Activated T-cell treated with anti-CD3 and anti-CD28 coated beads for 1 hour (primary cell): ENCODE data around the gene ASAP2.

ENCODE experiments used
- DNase-seq: peaks from one replicate; pipeline ENCODE4 v3.0.0-alpha.2; 2020; ENCODE audit warnings: low read depth

The ASAP2 gene

GRCh38 chr2:9297807-9298206 is 91.2 kb downstream of the ASAP2 start:
- DNase-seq, result no peak

GRCh38 chr2:9298583-9298982 is 92.0 kb downstream of the ASAP2 start:
- DNase-seq, result no peak

GRCh38 chr2:9299161-9300100 is 92.8 kb downstream of the ASAP2 start:
- DNase-seq, result no peak

GRCh38 chr2:9300214-9300613 is 93.6 kb downstream of the ASAP2 start:
- no peak for DNase-seq

GRCh38 chr2:9300829-9301453 is 94.3 kb downstream of the ASAP2 start:
- DNase-seq, result no peak

- DNase-seq, result no peak
Observed at GRCh38 chr2:9302755-9303154, 96.1 kb downstream of the ASAP2 start.

DNA sequence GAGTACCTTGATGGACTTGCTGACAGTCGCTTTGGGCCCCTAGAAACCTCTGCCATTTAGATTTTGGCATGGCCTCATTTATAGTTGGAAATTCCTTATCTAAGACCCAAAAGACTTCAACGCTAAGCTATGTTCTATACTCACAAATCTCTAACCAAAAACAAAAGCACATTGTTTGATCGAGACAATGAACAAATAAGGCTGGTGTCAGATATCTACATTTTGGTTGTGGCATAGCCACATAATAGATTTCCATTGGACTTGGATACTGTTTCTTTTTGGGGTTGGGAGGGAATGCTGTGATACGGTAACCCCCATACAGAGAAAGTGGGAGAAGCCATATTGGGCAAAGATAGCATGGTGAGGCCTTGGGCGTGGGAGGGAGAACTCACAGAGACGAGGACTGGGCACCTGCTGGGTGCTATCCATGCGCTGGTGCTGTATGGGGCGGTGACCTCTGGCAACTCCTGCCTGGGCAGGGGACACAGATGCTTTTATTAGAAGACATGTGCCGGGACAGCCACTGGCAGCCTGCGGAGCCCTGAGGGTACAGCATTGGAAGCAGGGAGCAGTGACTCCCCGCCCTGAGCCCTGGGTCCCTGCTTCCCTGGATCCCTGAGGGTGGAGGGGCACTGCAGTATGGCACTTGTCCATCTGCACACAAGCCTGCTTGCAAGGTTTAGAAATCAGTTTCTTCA is 97.1 kb downstream of the ASAP2 start:
- no peak for DNase-seq

DNA sequence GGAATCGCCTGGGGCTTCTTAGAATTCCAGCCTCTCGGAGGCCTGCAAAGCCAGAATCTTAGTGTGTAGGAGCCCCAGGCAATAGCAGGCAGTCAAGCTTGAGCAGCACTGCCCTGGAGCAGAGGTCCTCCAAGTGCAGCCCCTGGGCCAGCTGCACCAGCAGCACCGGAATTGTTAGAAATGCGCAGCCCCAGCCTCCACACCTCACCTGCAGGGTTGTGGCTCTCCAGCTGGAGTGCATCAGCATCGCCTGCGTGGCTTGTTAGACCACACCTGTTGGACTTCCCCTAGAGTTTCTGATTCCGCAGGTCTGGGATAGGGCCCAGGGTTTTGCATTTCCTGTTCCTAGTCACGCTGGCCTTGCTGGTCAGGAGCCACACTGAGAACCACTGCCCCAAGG is 100.3 kb downstream of the ASAP2 start:
- no peak for DNase-seq

- DNase-seq, result no peak
Observed at GRCh38 chr2:9307535-9307934, 100.9 kb downstream of the ASAP2 start.

DNA sequence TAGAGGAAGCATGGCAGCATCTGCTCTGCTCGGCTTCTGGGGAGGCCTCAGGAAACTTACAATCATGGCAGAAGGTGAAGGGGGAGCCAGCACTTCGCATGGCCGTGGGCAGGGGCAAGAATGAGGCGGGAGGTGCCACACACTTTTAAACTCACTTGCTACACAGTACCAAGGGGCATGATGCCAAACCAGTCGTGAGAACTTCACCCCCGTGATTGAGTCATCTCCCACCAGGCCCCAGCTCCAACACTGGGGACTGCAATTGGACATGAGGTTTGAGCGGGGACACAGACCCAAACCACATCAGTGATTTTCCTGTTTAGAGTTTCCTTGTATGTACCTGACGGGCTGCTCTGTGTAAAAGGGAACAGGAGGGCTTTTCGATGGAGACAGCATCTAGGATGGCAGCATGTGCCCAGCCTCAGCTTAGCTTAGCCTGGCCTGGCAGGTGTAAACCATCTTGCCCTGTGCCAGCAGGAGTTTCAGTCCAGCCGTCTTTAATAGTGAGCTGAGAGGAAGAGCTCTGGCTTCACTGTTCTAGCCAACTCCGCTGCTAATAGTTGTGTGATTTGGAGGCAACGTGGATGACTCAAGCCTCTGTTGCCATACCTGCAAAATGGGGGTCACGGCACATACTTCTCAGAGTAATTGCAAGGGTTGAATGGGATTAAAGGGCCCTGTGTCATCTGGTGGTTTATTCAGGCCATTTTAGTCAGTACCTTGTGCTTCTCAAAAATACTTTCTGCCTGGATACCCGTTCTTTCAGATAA is 101.8 kb downstream of the ASAP2 start:
- no peak for DNase-seq

DNA sequence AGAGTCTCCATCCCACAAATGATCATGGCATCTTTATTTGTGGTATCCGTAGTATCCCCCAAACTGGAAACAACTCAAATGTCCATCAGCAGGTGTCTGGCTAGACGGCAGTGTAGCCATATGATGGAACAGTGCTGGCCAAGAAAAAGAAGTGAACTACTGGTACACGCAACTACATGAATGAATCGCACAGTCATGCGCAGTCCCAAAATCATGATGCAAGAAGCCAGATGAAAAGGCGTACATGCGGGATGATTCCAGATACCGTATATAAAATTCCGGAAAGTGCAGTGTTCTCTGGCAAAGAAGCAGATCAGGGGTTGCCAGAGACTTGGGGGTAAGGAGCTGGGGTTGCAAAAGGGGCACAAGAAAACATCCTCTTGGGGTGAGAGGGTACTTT is 102.5 kb downstream of the ASAP2 start:
- DNase-seq, result no peak

GRCh38 chr2:9310377-9310776 is 103.8 kb downstream of the ASAP2 start:
- no peak for DNase-seq

GRCh38 chr2:9310798-9311197 is 104.2 kb downstream of the ASAP2 start:
- DNase-seq, result no peak

GRCh38 chr2:9311488-9311887 is 104.9 kb downstream of the ASAP2 start:
- no peak for DNase-seq

GRCh38 chr2:9312591-9312990 is 106.0 kb downstream of the ASAP2 start:
- DNase-seq, result no peak

GRCh38 chr2:9313443-9313842 is 106.8 kb downstream of the ASAP2 start:
- no peak for DNase-seq

DNA sequence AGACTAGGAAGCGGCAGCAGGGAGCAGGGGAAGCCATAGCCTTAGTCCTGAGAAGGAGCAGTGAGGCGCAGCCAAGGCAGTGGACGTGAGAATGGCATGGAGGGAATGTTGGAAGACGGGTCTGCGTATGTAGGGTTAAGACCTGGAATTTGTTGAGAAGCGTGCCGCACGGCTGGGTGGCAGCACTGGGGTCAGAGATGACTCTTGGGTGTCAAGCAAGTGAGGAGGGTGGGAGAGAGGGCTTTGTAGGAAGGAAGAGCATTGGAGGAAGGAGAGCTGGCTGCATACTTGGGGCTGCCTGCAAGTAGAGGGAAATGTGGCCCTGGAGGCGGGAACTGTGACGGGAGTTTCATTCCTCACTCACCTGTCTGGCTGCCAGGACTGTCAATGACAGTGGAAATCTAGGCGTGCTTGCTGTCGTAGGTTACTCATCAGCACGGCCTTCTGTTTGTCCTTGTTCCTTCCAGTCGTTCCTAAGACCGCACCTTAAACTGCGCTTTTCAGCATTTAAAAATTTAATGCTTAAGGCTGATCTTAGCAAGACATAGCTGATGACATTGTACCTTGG is 108.8 kb downstream of the ASAP2 start:
- no peak for DNase-seq

GRCh38 chr2:9317559-9317958 is 110.9 kb downstream of the ASAP2 start:
- DNase-seq, result no peak

- DNase-seq, result no peak
Observed at GRCh38 chr2:9318461-9319337, 112.1 kb downstream of the ASAP2 start.

DNA sequence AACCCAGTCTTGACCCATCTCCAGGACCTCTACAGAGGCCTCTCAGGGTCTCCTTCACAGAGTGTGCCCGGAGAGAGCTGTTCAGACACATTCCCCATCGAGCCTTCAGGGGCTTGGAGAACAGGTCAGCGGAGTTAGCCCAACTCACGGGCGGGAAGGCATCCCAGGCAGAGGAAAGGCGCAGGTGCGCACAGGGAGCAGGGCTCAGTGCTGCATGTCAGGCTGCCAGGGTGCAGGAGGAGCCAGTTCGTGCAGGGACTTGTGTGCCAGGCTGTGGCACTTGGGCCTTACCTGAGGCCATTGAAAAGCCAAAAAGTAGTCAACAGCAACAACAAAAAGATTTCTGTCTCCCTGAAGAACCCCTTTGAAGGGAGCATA is 112.7 kb downstream of the ASAP2 start:
- no peak for DNase-seq

GRCh38 chr2:9322576-9322975 is 116.0 kb downstream of the ASAP2 start:
- DNase-seq, result no peak
